Measurements from ENCODE around the gene LPAR2. TPM values are rescaled to one million over a fixed set of nuclear protein-coding genes. Genes with fewer than 3 reads are reported as not detected.

Gene LPAR2
- total RNA-seq, 4 donors from 2014 or later, result 0.59 to 5.5 (median 3.8) TPM; not detected in 1

DNA sequence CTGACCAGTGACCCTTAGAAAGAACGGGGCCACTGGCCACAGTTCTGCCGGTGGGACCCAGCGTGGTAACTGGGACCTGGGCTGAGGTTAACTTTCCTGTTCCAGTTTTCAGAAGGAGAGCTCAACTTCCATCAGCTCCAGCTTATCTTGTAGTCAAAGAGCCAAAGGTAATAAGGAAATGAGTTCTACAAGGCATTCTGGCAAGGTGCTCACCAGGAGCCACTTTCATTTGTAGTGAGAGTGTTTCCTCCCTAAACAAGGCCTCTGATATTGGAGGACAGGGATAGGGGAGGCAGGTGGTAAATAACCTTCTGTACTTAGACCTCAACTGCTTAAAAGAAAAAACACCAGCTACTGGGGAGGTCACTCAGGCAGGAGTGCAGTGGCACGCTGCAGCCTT is 47.6 kb downstream of the LPAR2 start:
- DNase-seq, result no peak
- intact Hi-C loops (cut with DNase I; ENCODE audit: low total_unique reads), result no loop called here
- no peaks in the 10 kb centered on the region for H3K27me3 ChIP-seq
- no peaks in the 10 kb centered on the region for H3K9me3 ChIP-seq
- H3K4me1 ChIP-seq, result no peaks in the 10 kb centered on the region
- no peak overlapping the region for H3K4me3 ChIP-seq
- no peak overlapping the region for H3K27ac ChIP-seq
- TF ChIP-seq CTCF (IDR thresholded peaks at IDR 0.05), result no peak
- no peak for TF ChIP-seq POLR2A (IDR thresholded peaks at IDR 0.05)
- no peaks in the 10 kb centered on the region for H3K36me3 ChIP-seq

DNA sequence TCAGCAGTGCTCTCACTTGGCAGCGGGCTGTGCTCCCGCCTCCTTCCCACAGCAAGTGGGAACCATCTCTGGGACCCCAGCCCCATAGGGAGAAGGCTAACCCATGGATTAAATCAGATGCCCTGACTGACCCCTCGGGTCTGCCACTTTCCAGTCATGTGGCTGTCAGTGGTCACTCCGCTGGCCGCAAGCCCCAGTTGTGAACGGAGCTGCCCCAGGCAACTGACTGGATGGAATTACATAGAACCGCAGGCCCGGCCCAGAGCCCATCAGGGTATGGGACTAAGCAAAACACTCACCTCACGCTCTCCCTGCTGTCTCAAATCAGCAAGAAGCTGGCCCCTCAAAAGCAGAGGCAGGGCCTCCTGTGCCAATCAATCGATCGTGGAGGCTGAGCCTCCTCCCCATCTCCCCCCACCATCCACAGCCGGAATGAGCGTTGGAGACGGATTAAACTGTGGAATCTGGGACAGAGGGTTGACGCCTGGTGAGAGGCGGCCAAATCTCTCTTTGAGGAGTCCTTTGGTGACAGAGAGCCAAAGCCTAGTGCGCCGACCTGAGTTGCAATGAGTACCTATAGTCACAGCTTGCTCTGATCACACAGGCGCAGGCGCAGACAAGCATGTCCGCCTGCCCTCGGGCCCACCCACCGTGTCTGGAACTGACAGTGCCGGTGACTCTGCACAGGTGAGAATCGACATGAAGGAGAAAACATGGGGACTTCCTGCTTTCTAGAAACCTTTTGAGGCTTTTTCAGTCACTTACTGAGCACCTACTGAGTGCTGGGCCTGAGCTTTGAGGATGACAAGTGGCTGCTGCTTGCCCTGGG is 48.3 kb downstream of the LPAR2 start:
- intact Hi-C loops (cut with DNase I; ENCODE audit: low total_unique reads), result no loop called here
- Histone ChIP-seq H3K4me3 (no peak overlapping the region), H3K4me1 (no peaks in the 10 kb centered on the region), H3K27me3 (no peaks in the 10 kb centered on the region), H3K9me3 (no peaks in the 10 kb centered on the region), H3K36me3 (no peaks in the 10 kb centered on the region), H3K27ac (no peak overlapping the region)
- no peak for DNase-seq
- no peak for TF ChIP-seq CTCF (IDR thresholded peaks at IDR 0.05)
- no peak for TF ChIP-seq POLR2A (IDR thresholded peaks at IDR 0.05)

DNA sequence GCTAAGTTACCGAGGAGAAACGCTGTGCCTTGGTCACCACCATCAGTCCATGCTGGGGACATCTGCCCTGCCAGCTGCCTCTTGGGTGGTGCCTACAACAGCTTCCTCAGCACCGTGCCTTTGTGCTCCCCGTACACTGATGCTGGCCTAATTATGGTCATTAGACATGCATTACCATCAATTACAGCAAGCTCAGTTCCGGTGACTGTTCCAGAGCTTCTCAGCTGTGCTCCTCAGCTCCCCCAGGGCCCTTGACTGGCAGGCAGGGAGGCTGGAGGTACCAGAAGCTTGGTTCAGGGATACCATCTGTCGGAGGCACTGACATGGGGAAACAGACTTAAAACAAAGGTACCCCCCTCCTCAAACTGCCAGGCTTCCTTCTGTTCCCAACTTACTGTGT is 49.8 kb downstream of the LPAR2 start:
- no peak for DNase-seq
- no peak overlapping the region for H3K27ac ChIP-seq
- H3K4me1 ChIP-seq, result no peaks in the 10 kb centered on the region
- no peak for TF ChIP-seq POLR2A (IDR thresholded peaks at IDR 0.05)
- H3K27me3 ChIP-seq, result no peaks in the 10 kb centered on the region
- intact Hi-C loops (cut with DNase I; ENCODE audit: low total_unique reads), result no loop called here
- no peaks in the 10 kb centered on the region for H3K36me3 ChIP-seq
- H3K4me3 ChIP-seq, result no peak overlapping the region
- no peaks in the 10 kb centered on the region for H3K9me3 ChIP-seq

- Histone ChIP-seq H3K27me3 (no peaks in the 10 kb centered on the region), H3K4me1 (no peaks in the 10 kb centered on the region), H3K4me3 (no peak overlapping the region), H3K9me3 (no peaks in the 10 kb centered on the region), H3K36me3 (no peaks in the 10 kb centered on the region), H3K27ac (no peak overlapping the region)
- intact Hi-C loops (cut with DNase I; ENCODE audit: low total_unique reads), result no loop called here
- no peak for DNase-seq
- TF ChIP-seq POLR2A (IDR thresholded peaks at IDR 0.05) (no peak), CTCF (IDR thresholded peaks at IDR 0.05) (no peak)
Observed at GRCh38 chr19:19575411-19575810, 52.6 kb downstream of the LPAR2 start.

Other genes with a start within 250 kb of the LPAR2 start
- 10 to 100 TPM in 3 of 4 donors, 1 to 10 TPM in 1; 9.7 to 65.1 (median 22.3) TPM for gene GATAD2A, start 222.5 kb downstream of the LPAR2 start, total RNA-seq
- 1 to 10 TPM in 2 of 4 donors, not detected in 2; 1.3 to 2.0 TPM for gene TSSK6, start 112.7 kb downstream of the LPAR2 start, total RNA-seq
- gene NDUFA13, start 112.0 kb downstream of the LPAR2 start, total RNA-seq, result 100 to 1,000 TPM in 1 of 4 donors, 10 to 100 TPM in 3; 28.6 to 204 (median 60.9) TPM
- gene YJEFN3, start 99.3 kb downstream of the LPAR2 start, total RNA-seq, result 1 to 10 TPM in 3 of 4 donors, not detected in 1; 1.5 to 6.8 (median 2.9) TPM
- gene CILP2, start 90.0 kb downstream of the LPAR2 start, total RNA-seq, result 1 to 10 TPM in 1 of 4 donors, under 1 TPM in 1, not detected in 2; 0.15 to 1.2 TPM
- gene PBX4, start 9.5 kb downstream of the LPAR2 start, total RNA-seq, result 1 to 10 TPM in 3 of 4 donors, not detected in 1; 1.3 to 2.8 (median 1.6) TPM
- gene GMIP, start 15.4 kb upstream of the LPAR2 start, total RNA-seq, result 10 to 100 TPM in 1 of 4 donors, 1 to 10 TPM in 3; 5.6 to 10.8 (median 8.2) TPM
- 100 to 1,000 TPM in 1 of 4 donors, 10 to 100 TPM in 3; 17.4 to 130 (median 56.9) TPM for gene ATP13A1, start 35.5 kb upstream of the LPAR2 start, total RNA-seq
- gene ZNF101, start 40.6 kb upstream of the LPAR2 start, total RNA-seq, result 10 to 100 TPM in 1 of 4 donors, 1 to 10 TPM in 3; 1.5 to 12.3 (median 9.9) TPM
- 10 to 100 TPM in 3 of 4 donors, 1 to 10 TPM in 1; 5.6 to 29.1 (median 20.4) TPM for gene ZNF14, start 104.9 kb upstream of the LPAR2 start, total RNA-seq
- gene ZNF506, start 193.5 kb upstream of the LPAR2 start, total RNA-seq, result 10 to 100 TPM; 18.7 to 90.3 (median 44.9) TPM
- gene ZNF253, start 237.7 kb upstream of the LPAR2 start, total RNA-seq, result 10 to 100 TPM; 10.1 to 24.7 (median 19.0) TPM